SK-N-SH treated with all-trans-retinoic acid at 6 μM for 48 hours (cell line): ENCODE data around the gene TSPAN14.

Experiments used
- CSDC2 ChIP-seq: fragments of 250-450 bp; sonication (Bioruptor Pico); IDR thresholded peaks from 2 replicates; pipeline ENCODE4 v1.5.0; 2020; ENCODE audit warnings: mild to moderate bottlenecking, moderate library complexity
- CSRNP3 ChIP-seq: fragments of 250-450 bp; sonication (Bioruptor Pico); IDR thresholded peaks from 2 replicates; pipeline ENCODE4 v1.5.1; 2021; ENCODE audit warnings: mild to moderate bottlenecking, moderate library complexity
- ESRRG ChIP-seq: fragments of 250-450 bp; sonication (Bioruptor Pico); IDR thresholded peaks from 2 replicates; pipeline ENCODE4 v1.6.1; 2021; ENCODE audit warnings: mild to moderate bottlenecking
- RARB ChIP-seq: fragments of 250-450 bp; sonication (Bioruptor Pico); IDR thresholded peaks from 2 replicates; pipeline ENCODE4 v1.8.0; 2021; ENCODE audit warnings: mild to moderate bottlenecking, moderate library complexity
- SNAI2 ChIP-seq: fragments of 250-450 bp; sonication (Bioruptor Pico); IDR thresholded peaks from 2 replicates; pipeline ENCODE4 v1.5.0; 2020; ENCODE audit warnings: mild to moderate bottlenecking, moderate library complexity
- TOX ChIP-seq: fragments of 250-450 bp; sonication (Bioruptor Pico); IDR thresholded peaks from 2 replicates; pipeline ENCODE4 v1.8.0; 2021; ENCODE audit warnings: mild to moderate bottlenecking, moderate library complexity, borderline replicate concordance
- ZFP30 ChIP-seq: fragments of 450-650 bp; formaldehyde crosslinking; IDR thresholded peaks from 2 replicates; pipeline ENCODE4 v1.5.0; 2022; ENCODE audit warnings: mild to moderate bottlenecking, moderate library complexity
- ZNF70 ChIP-seq: fragments of 450-650 bp; formaldehyde crosslinking; IDR thresholded peaks from 2 replicates; pipeline ENCODE4 v1.5.0; 2020; ENCODE audit warnings: mild to moderate bottlenecking, moderate library complexity
- TF ChIP-seq, protein P1 (sequence below): fragments of 250-450 bp; sonication (Bioruptor Pico); IDR thresholded peaks from 2 replicates; pipeline ENCODE4 v1.8.0; 2020; ENCODE audit warnings: mild to moderate bottlenecking, moderate library complexity, borderline replicate concordance

- TF ChIP-seq, protein P1, sequence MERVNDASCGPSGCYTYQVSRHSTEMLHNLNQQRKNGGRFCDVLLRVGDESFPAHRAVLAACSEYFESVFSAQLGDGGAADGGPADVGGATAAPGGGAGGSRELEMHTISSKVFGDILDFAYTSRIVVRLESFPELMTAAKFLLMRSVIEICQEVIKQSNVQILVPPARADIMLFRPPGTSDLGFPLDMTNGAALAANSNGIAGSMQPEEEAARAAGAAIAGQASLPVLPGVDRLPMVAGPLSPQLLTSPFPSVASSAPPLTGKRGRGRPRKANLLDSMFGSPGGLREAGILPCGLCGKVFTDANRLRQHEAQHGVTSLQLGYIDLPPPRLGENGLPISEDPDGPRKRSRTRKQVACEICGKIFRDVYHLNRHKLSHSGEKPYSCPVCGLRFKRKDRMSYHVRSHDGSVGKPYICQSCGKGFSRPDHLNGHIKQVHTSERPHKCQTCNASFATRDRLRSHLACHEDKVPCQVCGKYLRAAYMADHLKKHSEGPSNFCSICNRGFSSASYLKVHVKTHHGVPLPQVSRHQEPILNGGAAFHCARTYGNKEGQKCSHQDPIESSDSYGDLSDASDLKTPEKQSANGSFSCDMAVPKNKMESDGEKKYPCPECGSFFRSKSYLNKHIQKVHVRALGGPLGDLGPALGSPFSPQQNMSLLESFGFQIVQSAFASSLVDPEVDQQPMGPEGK (CRISPR knock-in tag): no peak
- no peak for TF ChIP-seq SNAI2 (CRISPR knock-in tag)
- TF ChIP-seq RARB (CRISPR knock-in tag): no peak
- TF ChIP-seq CSDC2 (CRISPR knock-in tag): no peak
- TF ChIP-seq TOX: no peak
- no peak for TF ChIP-seq CSRNP3
- no peak for TF ChIP-seq ZFP30 (CRISPR knock-in tag)
- TF ChIP-seq ESRRG (CRISPR knock-in tag): no peak
- no peak for TF ChIP-seq ZNF70 (CRISPR knock-in tag)
Observed at GRCh38 chr10:80492848-80493521, 38.9 kb downstream of the TSPAN14 start.
